IPS-NIHi7 (cell line): Measurements from ENCODE around the gene GCDH.
A peak's percentile ranks its signal among the peaks of the same experiment; 100 is the strongest.
"Not testable (repeated sequence)": the region's sequence is repeated elsewhere in the genome, so short reads cannot be mapped to it uniquely, and the experiment has no call there.

Experiments used
- DNase-seq: peaks from one replicate; pipeline ENCODE4 v3.0.0; 2012; ENCODE audit warnings: mixed read lengths; ENCODE audit errors: extremely low spot score

The GCDH gene

DNA sequence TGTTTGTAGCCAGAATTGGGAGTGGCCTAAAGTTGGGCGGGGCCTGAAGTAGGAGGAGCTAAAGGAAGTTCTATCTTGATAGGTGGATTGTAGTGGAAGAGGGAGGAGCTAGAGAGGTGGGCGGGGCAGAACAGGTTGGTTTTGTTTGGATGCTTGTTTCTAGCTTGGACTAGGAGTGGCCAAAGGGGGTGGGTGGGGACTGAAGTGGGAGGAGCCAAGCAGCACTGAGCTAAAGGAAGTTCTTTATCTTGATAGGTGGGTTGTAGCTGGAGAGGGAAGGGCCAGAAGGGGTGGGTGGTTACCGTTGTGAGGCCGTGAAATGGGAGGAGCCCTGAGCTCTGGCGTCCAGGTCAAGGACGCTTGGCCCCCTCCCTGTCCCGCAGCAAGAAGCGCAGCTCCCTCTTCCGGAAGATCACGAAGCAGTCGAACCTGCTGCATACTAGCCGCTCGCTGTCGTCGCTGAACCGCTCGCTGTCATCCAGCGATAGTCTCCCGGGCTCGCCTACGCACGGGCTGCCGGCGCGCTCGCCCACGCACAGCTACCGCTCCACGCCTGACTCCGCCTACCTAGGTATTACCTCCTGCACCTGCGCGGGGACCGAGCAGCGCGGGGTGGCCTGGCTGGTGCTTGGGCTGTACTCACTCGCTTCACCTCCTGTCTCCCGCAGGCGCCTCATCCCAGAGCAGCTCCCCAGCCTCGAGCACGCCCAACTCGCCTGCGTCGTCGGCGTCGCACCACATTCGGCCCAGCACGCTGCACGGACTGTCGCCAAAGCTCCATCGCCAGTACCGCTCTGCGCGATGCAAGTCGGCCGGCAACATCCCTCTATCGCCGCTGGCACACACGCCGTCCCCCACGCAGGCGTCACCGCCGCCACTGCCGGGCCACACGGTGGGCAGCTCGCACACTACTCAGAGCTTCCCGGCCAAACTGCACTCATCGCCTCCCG lies 17.7 kb upstream of the GCDH start:
- peak; percentile 80 for DNase-seq

DNA sequence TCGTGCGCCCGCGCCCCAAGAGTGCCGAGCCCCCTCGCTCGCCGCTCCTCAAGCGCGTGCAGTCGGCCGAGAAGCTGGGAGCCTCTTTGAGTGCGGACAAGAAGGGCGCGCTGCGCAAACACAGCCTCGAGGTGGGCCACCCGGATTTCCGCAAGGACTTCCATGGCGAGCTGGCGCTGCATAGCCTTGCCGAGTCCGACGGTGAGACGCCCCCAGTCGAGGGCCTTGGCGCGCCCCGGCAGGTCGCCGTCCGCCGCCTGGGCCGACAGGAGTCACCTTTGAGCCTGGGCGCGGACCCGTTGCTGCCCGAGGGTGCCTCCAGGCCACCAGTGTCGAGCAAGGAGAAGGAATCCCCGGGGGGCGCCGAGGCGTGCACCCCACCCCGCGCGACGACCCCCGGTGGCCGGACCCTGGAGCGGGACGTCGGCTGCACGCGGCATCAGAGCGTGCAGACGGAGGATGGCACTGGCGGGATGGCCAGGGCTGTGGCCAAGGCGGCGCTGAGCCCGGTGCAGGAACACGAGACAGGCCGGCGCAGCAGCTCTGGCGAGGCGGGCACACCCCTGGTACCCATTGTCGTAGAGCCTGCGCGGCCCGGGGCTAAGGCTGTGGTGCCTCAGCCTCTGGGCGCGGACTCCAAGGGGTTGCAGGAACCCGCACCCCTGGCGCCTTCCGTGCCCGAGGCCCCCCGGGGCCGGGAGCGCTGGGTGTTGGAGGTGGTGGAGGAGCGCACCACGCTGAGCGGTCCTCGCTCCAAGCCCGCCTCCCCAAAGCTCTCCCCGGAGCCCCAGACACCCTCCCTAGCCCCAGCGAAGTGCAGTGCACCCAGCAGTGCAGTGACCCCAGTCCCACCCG lies 16.8 kb upstream of the GCDH start:
- DNase-seq, result no peak

- no peak for DNase-seq
These were observed 15.9 kb upstream of the GCDH start for GRCh38 chr19:12875086-12875485.

GRCh38 chr19:12880551-12881171 lies 10.3 kb upstream of the GCDH start:
- peak; percentile 40 for DNase-seq

DNA sequence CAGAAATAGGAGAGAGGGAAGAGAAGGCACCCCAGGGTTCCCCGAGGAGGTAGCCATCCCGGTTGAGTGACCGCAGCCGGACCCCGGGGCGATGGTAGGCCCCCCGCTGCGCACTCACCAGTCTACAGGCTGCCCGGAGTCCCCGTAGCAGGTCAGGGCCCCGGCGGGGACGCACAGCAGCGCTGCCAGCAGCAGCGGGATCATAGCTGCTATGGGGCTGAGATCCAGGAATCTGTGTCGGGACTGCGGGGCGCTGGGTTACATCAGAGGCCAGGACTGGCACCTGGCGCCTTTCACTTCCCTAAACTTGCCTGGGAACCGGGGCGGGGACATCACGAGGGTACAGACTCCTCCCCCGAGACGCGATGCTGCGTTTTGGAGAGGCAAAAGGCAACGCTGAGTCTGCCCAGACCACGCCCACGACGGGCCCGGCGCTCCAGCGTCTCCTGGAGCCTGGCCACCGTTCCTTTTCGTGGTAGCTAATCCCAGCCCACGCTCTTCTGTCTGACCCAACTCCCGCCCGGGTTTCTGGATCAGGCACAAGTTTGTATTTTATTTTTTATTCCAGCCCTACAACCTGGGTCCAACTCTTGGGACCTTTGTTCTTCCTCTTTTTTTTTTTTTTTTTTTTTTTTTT lies 9.7 kb upstream of the GCDH start, which contains the start of gene DNASE2:
TSS of gene DNASE2 (minus strand) at position 278 of the 637 bp plus-strand sequence. CDS start at position 204, 74 bp downstream.
- DNase-seq, result peak; percentile 96

- no peak for DNase-seq
These were observed 8.4 kb upstream of the GCDH start for GRCh38 chr19:12882589-12882988.

DNA sequence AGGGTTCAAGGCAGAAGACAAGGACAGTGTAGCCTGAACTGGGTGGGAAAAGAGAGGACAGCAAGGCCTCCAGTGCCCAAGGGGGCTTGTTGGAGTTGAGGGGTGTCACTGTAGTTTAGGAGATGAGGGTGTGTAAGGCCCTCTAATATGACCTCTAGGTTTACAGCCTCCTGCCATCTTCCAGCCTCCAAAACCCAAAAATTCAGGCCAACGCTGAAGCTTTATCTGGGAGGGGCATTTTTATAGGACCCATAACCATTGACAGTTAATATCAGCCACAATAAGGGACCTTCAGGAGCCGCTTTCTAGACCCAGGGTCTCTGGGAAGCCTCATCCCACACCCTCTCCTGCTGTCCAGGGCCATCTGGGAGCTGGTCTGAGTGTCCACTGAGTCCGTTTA lies 6.8 kb upstream of the GCDH start:
- DNase-seq, result no peak

- DNase-seq, result no peak
These were observed 6.4 kb upstream of the GCDH start for GRCh38 chr19:12884627-12884925.

DNA sequence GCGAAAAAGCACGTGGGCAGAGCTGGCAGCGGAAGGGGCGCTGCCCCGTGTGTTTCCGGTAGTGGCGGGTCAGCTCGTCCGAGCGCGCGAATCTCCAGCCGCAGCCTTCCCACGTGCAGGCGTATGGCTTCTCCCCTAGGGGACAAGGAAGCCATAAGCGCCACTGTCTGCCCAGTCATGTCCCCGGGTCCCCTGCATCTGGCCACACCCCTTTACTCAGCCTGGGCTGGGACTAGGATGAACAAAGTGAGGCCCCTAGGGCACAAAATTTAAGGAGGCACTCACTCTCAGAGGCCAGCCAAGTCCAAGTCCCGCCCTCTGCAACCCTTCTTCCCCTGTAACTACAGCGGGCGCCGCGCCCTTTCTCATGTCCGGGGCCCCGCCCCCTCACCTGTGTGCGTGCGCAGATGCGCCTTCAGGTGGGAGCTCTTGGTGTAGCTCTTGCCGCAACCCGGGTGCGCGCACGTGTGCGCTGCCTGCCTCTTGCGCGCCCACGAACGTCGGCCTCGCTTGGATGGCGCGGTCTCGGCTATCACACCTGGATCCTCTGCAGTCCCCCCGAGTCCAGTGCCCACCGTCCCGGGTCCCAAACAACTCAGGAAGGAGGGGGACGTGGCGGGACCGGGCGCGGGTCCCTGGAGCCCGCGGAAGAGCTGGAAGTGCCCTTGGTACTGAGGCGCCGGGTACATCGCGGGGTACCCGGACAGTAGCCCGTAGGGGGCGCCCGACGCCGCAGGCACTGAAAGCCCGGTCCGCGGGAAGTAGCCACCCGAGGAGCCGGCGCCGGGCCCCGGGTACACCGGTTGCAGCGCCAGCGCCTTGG lies 5.8 kb upstream of the GCDH start:
- DNase-seq, result peak; percentile 89

- peak; percentile 29 for DNase-seq
These were observed 5.0 kb upstream of the GCDH start for GRCh38 chr19:12885749-12886650.

DNA sequence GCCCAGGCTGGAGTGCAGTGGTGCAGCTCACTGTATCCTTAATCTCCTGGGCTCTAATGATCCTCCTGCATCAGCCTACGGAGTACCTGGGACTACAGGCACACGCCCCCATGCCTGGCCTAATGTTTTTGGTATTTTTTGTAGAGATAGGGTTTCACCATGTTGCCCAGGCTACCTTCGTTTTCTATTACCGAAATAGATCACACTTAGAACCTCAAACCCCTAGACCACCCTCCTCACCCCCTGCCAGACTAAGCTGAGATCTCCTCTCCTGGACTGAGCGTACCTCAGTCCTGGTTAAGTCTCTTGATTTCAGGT lies 4.3 kb upstream of the GCDH start:
- DNase-seq, result no peak

GRCh38 chr19:12886969-12887747 lies 3.8 kb upstream of the GCDH start, which contains the start of gene KLF1:
Gene KLF1 (minus strand): TSS chr19:12887201. CDS start chr19:12887140, 61 bp downstream.
- DNase-seq, result no peak

- no peak for DNase-seq
These were observed 2.9 kb upstream of the GCDH start for GRCh38 chr19:12888006-12888603.

DNA sequence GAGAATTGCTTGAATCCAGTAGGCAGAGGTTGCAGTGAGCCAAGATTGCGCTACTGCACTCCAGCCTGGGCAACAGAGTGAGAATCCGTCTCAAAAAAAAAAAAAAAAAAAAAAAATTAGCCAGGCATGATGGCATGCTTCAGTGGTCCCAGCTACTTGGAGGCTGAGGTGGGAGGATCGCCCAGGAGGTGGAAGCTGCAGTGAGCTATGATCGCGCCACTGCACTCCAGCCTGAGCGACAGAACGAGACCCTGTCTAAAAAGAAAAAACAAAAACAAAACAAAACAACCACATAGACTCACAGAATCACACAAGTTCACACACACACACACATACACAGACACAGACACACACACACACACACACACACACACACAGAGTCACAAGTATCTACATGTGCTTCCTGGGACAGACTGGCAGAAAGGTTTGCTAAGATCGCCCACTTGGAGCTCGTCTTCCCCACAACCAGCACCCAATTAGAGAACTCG lies 617 bp upstream of the GCDH start:
- DNase-seq, result not testable (repeated sequence)

DNA sequence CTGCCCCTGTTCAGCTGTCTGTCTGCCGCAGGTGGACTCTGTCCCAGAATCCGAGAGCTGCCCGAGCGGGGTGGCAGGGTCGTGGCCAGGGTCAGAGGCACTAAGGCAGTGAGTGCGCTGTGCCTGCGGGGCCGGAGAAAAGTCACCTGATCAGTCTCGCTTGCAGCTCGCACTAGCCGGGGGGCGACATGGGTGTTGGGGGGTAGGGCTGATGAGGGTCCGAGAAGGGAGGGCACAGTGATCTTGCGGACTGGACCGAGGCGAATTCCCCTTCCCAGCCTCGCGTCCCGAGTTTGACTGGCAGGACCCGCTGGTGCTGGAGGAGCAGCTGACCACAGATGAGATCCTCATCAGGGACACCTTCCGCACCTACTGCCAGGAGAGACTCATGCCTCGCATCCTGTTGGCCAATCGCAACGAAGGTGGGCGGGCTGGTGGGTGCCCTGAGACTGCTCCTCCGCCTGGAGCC lies 627 bp downstream of the GCDH start:
- DNase-seq, result no peak

DNA sequence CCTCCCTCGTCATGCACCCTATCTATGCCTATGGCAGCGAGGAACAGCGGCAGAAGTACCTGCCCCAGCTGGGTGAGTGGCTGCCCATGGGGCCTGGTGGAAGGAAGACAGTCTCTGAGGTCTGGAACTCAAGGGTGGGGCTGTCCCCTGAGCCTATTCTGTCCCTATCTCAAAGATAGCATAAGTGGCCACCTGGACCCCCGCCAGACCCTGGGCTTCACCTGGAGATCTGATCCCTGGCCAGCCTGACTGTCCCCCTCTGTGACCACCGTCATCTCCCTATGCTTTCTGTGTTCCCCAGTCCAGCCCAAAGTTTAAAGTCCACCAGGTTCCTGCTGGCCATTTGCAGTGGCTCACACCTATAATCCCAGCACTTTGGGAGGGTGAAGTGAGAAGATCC lies 2.6 kb downstream of the GCDH start:
- DNase-seq, result no peak

- no peak for DNase-seq
These were observed 5.5 kb downstream of the GCDH start for GRCh38 chr19:12896460-12896859.

- no peak for DNase-seq
These were observed 9.0 kb downstream of the GCDH start for GRCh38 chr19:12899891-12900518.
